Vagina (tissue), 2 donors: ENCODE data around the gene NLGN4Y. TPM values are rescaled to one million over a fixed set of nuclear protein-coding genes. Genes with fewer than 3 reads are reported as not detected.

Experiments used
- DNase-seq, 2 donors: peaks; one replicate each; pipeline ENCODE4 v3.0.0-alpha.2; 2017; ENCODE audit errors: extremely low spot score in 2 of 2
- H3K27ac ChIP-seq: fragments of 200-600 bp; sonication (generic); one replicate; pipeline ENCODE4 v1.5.1; 2019
- H3K27me3 ChIP-seq: fragments of 200-600 bp; sonication (generic); one replicate; pipeline ENCODE4 v1.5.1; 2019
- H3K36me3 ChIP-seq, 2 donors: fragments of 200-600 bp; sonication (generic); one replicate each; pipeline ENCODE4 v1.5.1; 2017 to 2019
- H3K4me1 ChIP-seq: fragments of 200-600 bp; sonication (generic); one replicate; pipeline ENCODE4 v1.5.1; 2019
- H3K4me3 ChIP-seq, 2 donors: fragments of 200-600 bp; sonication (generic); 1 replicate in 1 of 2; 2 replicates in 1 of 2; pipeline ENCODE4 v1.5.1; 2016 to 2019
- H3K9me3 ChIP-seq: fragments of 200-600 bp; sonication (generic); one replicate; pipeline ENCODE4 v1.5.1; 2019
- CTCF ChIP-seq, 3 experiments: fragments of 450-650 bp in 2 of 3; fragments of 200-600 bp in 1 of 3; sonication (generic) in 1 of 3; IDR thresholded peaks; one replicate each; pipeline ENCODE4 v1.5.1; 2017 to 2019; ENCODE audit warnings: antibody characterized with exemption in 3 of 3, mild to moderate bottlenecking in 2 of 3, moderate library complexity in 2 of 3
- POLR2A ChIP-seq, 2 donors: fragments of 450-650 bp; IDR thresholded peaks; one replicate each; pipeline ENCODE4 v1.6.1; 2017; ENCODE audit warnings: antibody characterized with exemption in 2 of 2, mild to moderate bottlenecking in 2 of 2, moderate library complexity in 2 of 2
- POLR2AphosphoS5 ChIP-seq, 2 donors: sonication (generic); formaldehyde crosslinking; IDR thresholded peaks; one replicate each; pipeline ENCODE4 v1.9.0; 2017; ENCODE audit warnings: antibody characterized with exemption in 2 of 2, mild to moderate bottlenecking in 2 of 2, low read depth in 1 of 2; ENCODE audit not compliant: insufficient read depth in 1 of 2
- intact Hi-C: fragments of 100-400 bp; cut with DNase I; formaldehyde crosslinking; loops from one replicate; pipeline ENCODE4 v1.15.1; 2023
- total RNA-seq: library from RNA; depleted of rRNA; stranded (reverse); fragments of >200 nt; gene quantifications from one replicate; pipeline ENCODE4 v1.2.3, GENCODE V29; 2016

NLGN4Y gene
- total RNA-seq, 1 donor from 2014 or later: not detected

- Histone ChIP-seq H3K9me3 (no peaks in the 10 kb centered on the region), H3K27ac (no peak overlapping the region), H3K4me3 (no peak overlapping the region), H3K27me3 (no peaks in the 10 kb centered on the region), H3K4me1 (no peaks in the 10 kb centered on the region), H3K36me3 (no peaks in the 10 kb centered on the region)
- TF ChIP-seq CTCF (IDR thresholded peaks at IDR 0.05) (no peak), POLR2A (IDR thresholded peaks at IDR 0.05) (no peak), POLR2AphosphoS5 (IDR thresholded peaks at IDR 0.05; ENCODE audit: insufficient read depth in 1 of 2, low read depth in 1 of 2) (no peak)
- intact Hi-C loops: no loop called here
- no peak for DNase-seq
These were observed 113.2 kb downstream of the NLGN4Y start for GRCh38 chrY:14637551-14637950.

GRCh38 chrY:14641853-14642252 is 117.5 kb downstream of the NLGN4Y start:
- no peaks in the 10 kb centered on the region for H3K36me3 ChIP-seq
- no peaks in the 10 kb centered on the region for H3K4me1 ChIP-seq
- TF ChIP-seq CTCF (IDR thresholded peaks at IDR 0.05): no peak
- H3K27ac ChIP-seq: no peak overlapping the region
- intact Hi-C loops: no loop called here
- H3K9me3 ChIP-seq: no peaks in the 10 kb centered on the region
- no peak overlapping the region for H3K4me3 ChIP-seq
- DNase-seq: no peak
- no peaks in the 10 kb centered on the region for H3K27me3 ChIP-seq

GRCh38 chrY:14644157-14644952 is 120.0 kb downstream of the NLGN4Y start:
- Histone ChIP-seq H3K4me3 (no peak overlapping the region), H3K27me3 (no peaks in the 10 kb centered on the region), H3K36me3 (no peaks in the 10 kb centered on the region), H3K27ac (no peak overlapping the region), H3K9me3 (no peaks in the 10 kb centered on the region), H3K4me1 (no peaks in the 10 kb centered on the region)
- no peak for TF ChIP-seq POLR2A (IDR thresholded peaks at IDR 0.05)
- TF ChIP-seq CTCF (IDR thresholded peaks at IDR 0.05): no peak
- TF ChIP-seq POLR2AphosphoS5 (IDR thresholded peaks at IDR 0.05; ENCODE audit: insufficient read depth in 1 of 2, low read depth in 1 of 2): no peak
- intact Hi-C loops: no loop called here
- DNase-seq: no peak

GRCh38 chrY:14679181-14679580 is 154.9 kb downstream of the NLGN4Y start:
- H3K27me3 ChIP-seq: no peaks in the 10 kb centered on the region
- H3K4me1 ChIP-seq: no peaks in the 10 kb centered on the region
- H3K36me3 ChIP-seq: no peaks in the 10 kb centered on the region
- no peak for TF ChIP-seq POLR2AphosphoS5 (IDR thresholded peaks at IDR 0.05; ENCODE audit: insufficient read depth in 1 of 2, low read depth in 1 of 2)
- TF ChIP-seq CTCF (IDR thresholded peaks at IDR 0.05): no peak
- no peak for TF ChIP-seq POLR2A (IDR thresholded peaks at IDR 0.05)
- H3K4me3 ChIP-seq: no peak overlapping the region
- no peaks in the 10 kb centered on the region for H3K9me3 ChIP-seq
- DNase-seq: no peak
- H3K27ac ChIP-seq: no peak overlapping the region
- intact Hi-C loops: no loop called here

- Histone ChIP-seq H3K4me3 (no peak overlapping the region), H3K9me3 (no peaks in the 10 kb centered on the region), H3K27ac (no peak overlapping the region), H3K27me3 (no peaks in the 10 kb centered on the region), H3K36me3 (no peaks in the 10 kb centered on the region), H3K4me1 (no peaks in the 10 kb centered on the region)
- DNase-seq: no peak
- intact Hi-C loops: no loop called here
- TF ChIP-seq POLR2A (IDR thresholded peaks at IDR 0.05) (no peak), CTCF (IDR thresholded peaks at IDR 0.05) (no peak), POLR2AphosphoS5 (IDR thresholded peaks at IDR 0.05; ENCODE audit: insufficient read depth in 1 of 2, low read depth in 1 of 2) (no peak)
These were observed 170.2 kb downstream of the NLGN4Y start for GRCh38 chrY:14694543-14694942.
